Left lung (tissue), 10 donors: Measurements from ENCODE around the gene RGS7. TPM values are rescaled to one million over a fixed set of nuclear protein-coding genes. Genes with fewer than 3 reads are reported as not detected.

Experiments used
- ATAC-seq: fragments of 200-7000 bp; cut with Tn5 transposase; one replicate; pipeline ENCODE4 v1.9.1; 2020; ENCODE audit warnings: moderate library complexity
- DNase-seq, 4 donors: peaks; one replicate each; pipeline ENCODE4 v3.0.0-alpha.2; 2013 to 2020
- H3K27ac ChIP-seq, 2 donors: fragments of 200-600 bp; sonication (generic) in 1 of 2; one replicate each; pipeline versions ENCODE4 v1.5.0 to v1.8.0; 2020 to 2021
- H3K27me3 ChIP-seq, 2 donors: fragments of 200-600 bp; sonication (generic) in 1 of 2; one replicate each; pipeline versions ENCODE4 v1.5.0 to v1.8.0; 2020 to 2021
- H3K36me3 ChIP-seq, 2 donors: fragments of 200-600 bp; sonication (generic) in 1 of 2; one replicate each; pipeline versions ENCODE4 v1.5.0 to v1.8.0; 2020 to 2021
- H3K4me1 ChIP-seq, 2 donors: fragments of 200-600 bp; one replicate each; pipeline ENCODE4 v1.8.0; 2021
- H3K4me3 ChIP-seq, 2 donors: fragments of 200-600 bp; sonication (generic) in 1 of 2; one replicate each; pipeline versions ENCODE4 v1.5.0 to v1.8.0; 2020 to 2021; ENCODE audit warnings: mild to moderate bottlenecking in 1 of 2
- H3K9me3 ChIP-seq, 2 donors: fragments of 200-600 bp; sonication (generic) in 1 of 2; one replicate each; pipeline versions ENCODE4 v1.5.0 to v1.8.0; 2020 to 2021
- CTCF ChIP-seq, 2 donors: fragments of 200-600 bp; sonication (generic) in 1 of 2; IDR thresholded peaks; one replicate each; pipeline versions ENCODE4 v1.5.0 to v1.8.0; 2021; ENCODE audit warnings: antibody characterized with exemption in 2 of 2
- intact Hi-C, 2 donors: fragments of 100-400 bp; cut with DNase I; formaldehyde crosslinking; loops; one replicate each; pipeline versions ENCODE4 v1.11.2 to v1.14.2; 2022
- polyA plus RNA-seq, 6 donors: library from polyadenylated mRNA; unstranded; fragments of 120-200 nt; gene quantifications; one replicate each; pipeline ENCODE4 v1.2.1, GENCODE V29; 2013; ENCODE audit not compliant: insufficient read length in 6 of 6
- total RNA-seq, 2 donors: library from RNA; stranded (reverse); fragmentation: NEBNext Ultra II Directional; extraction: Animal tissue kit (Norgen Biotek cat#: 25700); gene quantifications; one replicate each; pipeline ENCODE4 v1.2.1, GENCODE V29; 2021
- donor health status: DM: no; HTN: yes; CAD: no.
- donor health status: DM: no; HTN: no; CAD: no.

Gene RGS7
- total and polyA plus RNA-seq, 8 donors = 0.11 to 0.43 (median 0.30) TPM; not detected in 2

GRCh38 chr1:241077386-241078147 lies 279.4 kb downstream of the RGS7 start:
- TF ChIP-seq CTCF (IDR thresholded peaks at IDR 0.05) = no peak
- intact Hi-C loops = no loop called here
- H3K27ac ChIP-seq = no peak overlapping the region
- no peaks in the 10 kb centered on the region for H3K9me3 ChIP-seq
- ATAC-seq (no peak), DNase-seq (no peak)
- no peaks in the 10 kb centered on the region for H3K4me1 ChIP-seq
- H3K4me3 ChIP-seq = no peak overlapping the region
- H3K36me3 ChIP-seq = no peaks in the 10 kb centered on the region
- peaks cover 0 to 10% of the 10 kb centered on the region in 2 donors for H3K27me3 ChIP-seq

GRCh38 chr1:241074507-241074906 lies 282.5 kb downstream of the RGS7 start:
- H3K9me3 ChIP-seq = no peaks in the 10 kb centered on the region
- no peak for TF ChIP-seq CTCF (IDR thresholded peaks at IDR 0.05)
- no peak for DNase-seq
- intact Hi-C loops = no loop called here
- H3K27ac ChIP-seq = no peak overlapping the region
- no peaks in the 10 kb centered on the region for H3K36me3 ChIP-seq
- H3K27me3 ChIP-seq = peaks cover 0 to 9% of the 10 kb centered on the region in 2 donors
- no peak overlapping the region for H3K4me3 ChIP-seq
- H3K4me1 ChIP-seq = no peaks in the 10 kb centered on the region
- ATAC-seq = no peak

GRCh38 chr1:241068359-241068758 lies 288.6 kb downstream of the RGS7 start:
- no peak overlapping the region for H3K4me3 ChIP-seq
- no peaks in the 10 kb centered on the region for H3K27me3 ChIP-seq
- H3K36me3 ChIP-seq = no peaks in the 10 kb centered on the region
- intact Hi-C loops = no loop called here
- ATAC-seq (no peak), DNase-seq (no peak)
- no peaks in the 10 kb centered on the region for H3K4me1 ChIP-seq
- no peaks in the 10 kb centered on the region for H3K9me3 ChIP-seq
- no peak for TF ChIP-seq CTCF (IDR thresholded peaks at IDR 0.05)
- H3K27ac ChIP-seq = no peak overlapping the region

GRCh38 chr1:241063276-241063675 lies 293.7 kb downstream of the RGS7 start:
- intact Hi-C loops = no loop called here
- Histone ChIP-seq H3K27me3 (no peaks in the 10 kb centered on the region), H3K36me3 (no peaks in the 10 kb centered on the region), H3K4me3 (no peak overlapping the region), H3K4me1 (no peaks in the 10 kb centered on the region), H3K27ac (no peak overlapping the region), H3K9me3 (peaks cover 0 to 2% of the 10 kb centered on the region in 2 donors)
- TF ChIP-seq CTCF (IDR thresholded peaks at IDR 0.05) = no peak
- ATAC-seq = no peak
- no peak for DNase-seq

GRCh38 chr1:241061062-241061461 lies 295.9 kb downstream of the RGS7 start:
- H3K9me3 ChIP-seq = peaks cover 0 to 6% of the 10 kb centered on the region in 2 donors
- H3K4me3 ChIP-seq = no peak overlapping the region
- H3K4me1 ChIP-seq = no peaks in the 10 kb centered on the region
- DNase-seq = no peak
- TF ChIP-seq CTCF (IDR thresholded peaks at IDR 0.05) = no peak
- intact Hi-C loops = no loop called here
- no peak overlapping the region for H3K27ac ChIP-seq
- no peaks in the 10 kb centered on the region for H3K27me3 ChIP-seq
- ATAC-seq = no peak
- H3K36me3 ChIP-seq = no peaks in the 10 kb centered on the region
